Omental fat pad (tissue), 4 donors: ENCODE data around the gene CHORDC1. TPM values are rescaled to one million over a fixed set of nuclear protein-coding genes. Genes with fewer than 3 reads are reported as not detected.
"Not testable (repeated sequence)": the region's sequence is repeated elsewhere in the genome, so short reads cannot be mapped to it uniquely, and the experiment has no call there.

Source experiments
- ATAC-seq: fragments of 150-250 bp; one replicate; pipeline ENCODE4 v1.9.1; 2016; ENCODE audit warnings: mild to moderate bottlenecking, moderate library complexity; ENCODE audit not compliant: low FRiP score
- DNase-seq: peaks from one replicate; pipeline ENCODE4 v3.0.0-alpha.2; 2019; ENCODE audit warnings: low spot score
- total RNA-seq, 4 donors: library from RNA; depleted of rRNA; stranded (reverse); fragments of >200 nt; gene quantifications; one replicate each; pipeline ENCODE4 v1.1.0, GENCODE V29; 2016
- TF ChIP-seq, protein P1 (sequence below), 3 donors: fragments of 450-650 bp; IDR thresholded peaks; one replicate each; pipeline ENCODE4 v1.5.1; 2016 to 2017; ENCODE audit warnings: antibody characterized with exemption in 3 of 3, mild to moderate bottlenecking in 3 of 3, moderate library complexity in 2 of 3

Gene CHORDC1
- total RNA-seq, 4 donors from 2014 or later: 56.2 to 147 (median 79.4) TPM

DNA sequence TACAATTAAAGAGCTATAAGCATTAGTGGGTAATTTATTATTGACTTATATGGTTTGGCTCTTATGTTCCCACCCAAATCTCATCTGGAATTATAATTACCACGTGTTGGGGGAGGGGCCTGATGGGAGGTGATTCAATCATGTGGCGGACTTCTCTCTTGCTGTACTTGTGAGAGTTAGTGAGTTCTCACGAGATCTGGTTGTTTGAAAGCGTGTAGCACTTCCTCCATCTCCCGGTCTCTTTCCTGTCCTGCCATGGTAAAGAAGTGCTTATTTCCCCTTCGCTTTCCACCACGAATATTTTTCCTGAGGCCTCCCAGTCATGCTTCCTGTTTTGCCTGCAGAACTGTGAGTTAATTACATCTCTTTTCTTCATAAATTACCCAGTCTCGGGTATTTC, 28.1 kb upstream of the CHORDC1 start:
- ATAC-seq: no peak
- TF ChIP-seq, protein P1, sequence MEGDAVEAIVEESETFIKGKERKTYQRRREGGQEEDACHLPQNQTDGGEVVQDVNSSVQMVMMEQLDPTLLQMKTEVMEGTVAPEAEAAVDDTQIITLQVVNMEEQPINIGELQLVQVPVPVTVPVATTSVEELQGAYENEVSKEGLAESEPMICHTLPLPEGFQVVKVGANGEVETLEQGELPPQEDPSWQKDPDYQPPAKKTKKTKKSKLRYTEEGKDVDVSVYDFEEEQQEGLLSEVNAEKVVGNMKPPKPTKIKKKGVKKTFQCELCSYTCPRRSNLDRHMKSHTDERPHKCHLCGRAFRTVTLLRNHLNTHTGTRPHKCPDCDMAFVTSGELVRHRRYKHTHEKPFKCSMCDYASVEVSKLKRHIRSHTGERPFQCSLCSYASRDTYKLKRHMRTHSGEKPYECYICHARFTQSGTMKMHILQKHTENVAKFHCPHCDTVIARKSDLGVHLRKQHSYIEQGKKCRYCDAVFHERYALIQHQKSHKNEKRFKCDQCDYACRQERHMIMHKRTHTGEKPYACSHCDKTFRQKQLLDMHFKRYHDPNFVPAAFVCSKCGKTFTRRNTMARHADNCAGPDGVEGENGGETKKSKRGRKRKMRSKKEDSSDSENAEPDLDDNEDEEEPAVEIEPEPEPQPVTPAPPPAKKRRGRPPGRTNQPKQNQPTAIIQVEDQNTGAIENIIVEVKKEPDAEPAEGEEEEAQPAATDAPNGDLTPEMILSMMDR (IDR thresholded peaks at IDR 0.05): no peak
- no peak for DNase-seq

DNA sequence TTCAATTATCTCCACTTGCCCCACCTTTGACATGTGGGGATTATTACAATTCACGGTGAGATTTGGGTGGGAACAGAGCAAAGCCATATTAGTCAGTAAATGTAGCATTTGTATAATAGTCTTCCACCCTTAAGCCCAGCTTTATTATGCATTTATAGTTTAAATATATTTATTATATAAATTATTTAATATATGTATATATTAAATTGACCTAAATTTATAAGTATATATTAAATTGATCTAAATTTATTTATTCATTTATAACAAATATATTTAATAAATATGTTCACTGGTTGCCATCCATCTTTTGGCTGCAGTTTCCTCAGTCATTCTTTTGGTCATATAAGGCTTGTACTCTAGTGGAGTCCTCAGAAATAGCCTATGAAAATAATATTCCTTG, 23.6 kb upstream of the CHORDC1 start:
- no peak for ATAC-seq
- TF ChIP-seq, protein P1 (IDR thresholded peaks at IDR 0.05): no peak
- DNase-seq: no peak

DNA sequence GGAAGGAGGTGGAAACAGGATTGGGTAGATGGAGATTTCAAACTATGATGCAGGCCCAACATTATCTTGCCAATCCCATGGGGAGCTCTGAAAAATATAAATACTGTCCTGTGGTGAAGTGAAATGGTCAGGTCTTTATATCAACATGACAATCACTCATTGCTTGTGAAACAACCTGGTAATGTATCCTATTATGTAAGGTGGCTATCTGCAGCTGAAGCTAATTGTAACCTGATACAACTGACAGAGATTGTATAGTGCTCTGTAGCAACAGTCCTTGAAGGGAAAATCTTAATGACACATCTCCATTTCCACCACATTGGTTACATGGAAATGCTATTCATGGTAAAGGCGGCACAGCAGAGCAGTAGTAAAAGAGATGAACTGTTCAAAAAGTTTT, 20.7 kb upstream of the CHORDC1 start:
- TF ChIP-seq, protein P1 (IDR thresholded peaks at IDR 0.05): no peak
- ATAC-seq (no peak), DNase-seq (no peak)

DNA sequence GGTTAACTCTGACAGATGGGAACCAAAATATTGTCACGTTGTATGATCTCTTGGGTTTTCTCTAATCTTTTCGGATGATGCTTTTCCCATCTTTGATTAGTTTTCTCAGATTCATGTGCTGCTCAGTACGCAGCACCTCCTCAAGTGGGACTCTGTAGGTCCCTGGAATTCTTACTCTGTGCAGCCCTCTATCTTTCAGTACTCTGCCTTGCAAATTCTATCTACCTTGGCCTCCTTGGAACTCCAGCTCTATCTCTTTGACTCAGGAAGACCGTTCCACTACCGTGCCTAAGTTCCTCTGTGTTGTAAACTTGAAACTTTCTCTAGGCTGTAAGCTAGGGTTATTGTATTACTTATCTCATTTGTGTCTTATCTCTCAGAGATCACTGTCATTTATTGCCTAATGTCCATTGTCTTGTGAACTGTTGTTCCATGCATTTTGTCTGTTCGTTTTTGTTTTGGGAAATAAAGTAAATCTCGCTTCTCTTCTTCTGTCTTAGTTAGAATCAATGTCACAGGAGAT, 20.1 kb upstream of the CHORDC1 start:
- TF ChIP-seq, protein P1 (IDR thresholded peaks at IDR 0.05): no peak
- DNase-seq (no peak), ATAC-seq (no peak)

DNA sequence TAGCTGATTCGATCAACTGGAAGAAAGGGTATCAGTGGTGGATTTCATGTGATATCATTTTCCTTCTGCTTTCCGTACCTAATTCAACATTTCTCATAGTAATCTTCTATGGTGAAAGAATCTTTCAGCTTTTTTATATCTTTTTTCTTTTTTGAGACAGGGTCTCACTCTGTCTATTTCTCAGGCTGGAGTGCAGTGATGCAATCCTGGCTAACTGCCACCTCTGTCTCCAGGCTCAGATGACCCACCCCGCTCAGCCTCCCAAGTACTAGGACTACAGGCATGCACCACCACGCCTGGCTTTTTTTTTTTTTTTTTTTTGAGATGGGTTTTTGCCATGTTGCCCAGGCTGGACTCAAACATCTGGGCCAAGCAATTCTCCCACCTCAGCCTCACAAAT, 18.6 kb upstream of the CHORDC1 start:
- TF ChIP-seq, protein P1 (IDR thresholded peaks at IDR 0.05): no peak
- ATAC-seq: no peak
- DNase-seq: no peak

DNA sequence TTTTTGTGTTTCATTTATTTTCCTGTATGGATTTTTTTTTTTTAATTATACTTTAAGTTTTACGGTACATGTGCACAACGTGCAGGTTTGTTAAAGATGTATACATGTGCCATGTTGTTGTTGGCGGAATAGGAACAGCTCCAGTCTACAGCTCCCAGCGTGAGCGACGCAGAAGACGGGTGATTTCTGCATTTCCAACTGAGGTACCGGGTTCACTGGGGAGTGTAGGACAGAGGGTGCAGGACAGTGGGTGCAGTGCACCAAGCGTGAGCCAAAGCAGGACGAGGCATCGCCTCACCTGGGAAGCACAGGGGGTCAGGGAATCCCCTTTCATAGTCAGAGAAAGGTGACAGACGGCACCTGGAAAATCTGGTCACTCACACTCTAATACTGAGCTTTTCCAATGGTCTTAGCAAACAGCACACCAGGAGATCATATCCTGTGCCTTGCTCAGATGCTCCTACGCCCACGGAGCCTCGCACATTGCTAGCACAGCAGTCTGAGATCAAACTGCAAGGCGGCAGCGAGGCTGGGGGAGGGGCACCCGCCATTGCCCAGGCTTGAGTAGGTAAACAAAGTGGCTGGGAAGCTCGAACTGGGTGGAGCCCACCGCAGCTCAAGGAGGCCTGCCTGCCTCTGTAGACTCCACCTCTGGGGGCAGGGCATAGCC, 17.3 kb upstream of the CHORDC1 start:
- not testable (repeated sequence) for DNase-seq, ATAC-seq

DNA sequence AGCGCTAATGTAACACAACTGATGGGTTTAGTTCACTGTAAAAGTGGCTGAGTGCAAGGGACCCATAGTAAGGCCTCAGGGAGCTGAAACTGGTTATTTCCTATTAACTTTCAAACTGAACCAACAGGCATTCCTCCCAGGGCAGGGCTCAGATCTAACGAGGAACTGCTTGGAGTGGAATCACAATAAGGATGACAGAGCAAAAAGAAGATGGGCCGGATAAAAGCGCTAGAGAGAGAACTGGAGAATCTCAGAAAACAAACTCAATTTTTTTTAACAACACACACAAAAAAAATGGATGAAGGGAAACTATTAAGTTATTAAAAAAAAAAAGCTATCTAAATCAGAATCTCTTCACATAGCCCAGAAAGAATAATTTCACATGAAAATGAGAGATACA, 14.2 kb upstream of the CHORDC1 start:
- no peak for ATAC-seq
- DNase-seq: no peak
- TF ChIP-seq, protein P1 (IDR thresholded peaks at IDR 0.05): no peak
